ENCODE data around the gene XPC.

DNA sequence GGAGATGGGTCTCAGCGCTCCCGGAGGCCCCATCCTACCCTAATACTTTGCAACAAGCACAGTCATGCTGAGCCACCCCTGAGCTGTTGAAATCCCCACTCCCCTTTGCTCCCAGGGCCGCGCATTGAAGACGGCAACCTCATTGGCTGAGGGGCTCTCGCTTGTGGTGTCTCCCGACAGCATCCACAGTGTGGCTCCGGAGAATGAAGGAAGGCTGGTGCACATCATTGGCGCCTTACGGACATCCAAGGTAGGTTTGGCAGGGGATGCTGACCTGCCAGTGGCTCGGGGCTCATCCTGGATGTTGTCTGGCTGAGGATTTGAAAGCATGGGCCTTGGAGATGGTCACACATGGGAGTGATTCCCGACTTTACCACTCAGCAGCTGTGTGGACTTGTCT, 47.7 kb downstream of the XPC start:
- TF ChIP-seq, protein P1, sequence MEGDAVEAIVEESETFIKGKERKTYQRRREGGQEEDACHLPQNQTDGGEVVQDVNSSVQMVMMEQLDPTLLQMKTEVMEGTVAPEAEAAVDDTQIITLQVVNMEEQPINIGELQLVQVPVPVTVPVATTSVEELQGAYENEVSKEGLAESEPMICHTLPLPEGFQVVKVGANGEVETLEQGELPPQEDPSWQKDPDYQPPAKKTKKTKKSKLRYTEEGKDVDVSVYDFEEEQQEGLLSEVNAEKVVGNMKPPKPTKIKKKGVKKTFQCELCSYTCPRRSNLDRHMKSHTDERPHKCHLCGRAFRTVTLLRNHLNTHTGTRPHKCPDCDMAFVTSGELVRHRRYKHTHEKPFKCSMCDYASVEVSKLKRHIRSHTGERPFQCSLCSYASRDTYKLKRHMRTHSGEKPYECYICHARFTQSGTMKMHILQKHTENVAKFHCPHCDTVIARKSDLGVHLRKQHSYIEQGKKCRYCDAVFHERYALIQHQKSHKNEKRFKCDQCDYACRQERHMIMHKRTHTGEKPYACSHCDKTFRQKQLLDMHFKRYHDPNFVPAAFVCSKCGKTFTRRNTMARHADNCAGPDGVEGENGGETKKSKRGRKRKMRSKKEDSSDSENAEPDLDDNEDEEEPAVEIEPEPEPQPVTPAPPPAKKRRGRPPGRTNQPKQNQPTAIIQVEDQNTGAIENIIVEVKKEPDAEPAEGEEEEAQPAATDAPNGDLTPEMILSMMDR (IDR thresholded peaks at IDR 0.05; ENCODE audit: poor library complexity) = no peak
- no peak for TF ChIP-seq EZH2 (IDR thresholded peaks at IDR 0.05; ENCODE audit: borderline replicate concordance)

All from hepatocyte (in vitro differentiated cells).